Mesothelial cell of epicardium (in vitro differentiated cells): ENCODE results near the gene FBXO21. TPM values are rescaled to one million over a fixed set of nuclear protein-coding genes. Genes with fewer than 3 reads are reported as not detected.

Source experiments
- DNase-seq, 2 experiments: peaks; one replicate each; pipeline ENCODE4 v3.0.0; 2021; ENCODE audit warnings: low spot score in 2 of 2; ENCODE audit not compliant: unreplicated experiment in 2 of 2
- H3K27ac Mint-ChIP-seq: 2 replicates; pipeline ENCODE4 v1.8.0; 2021; ENCODE audit warnings: mixed read lengths
- H3K27me3 Mint-ChIP-seq: 2 replicates; pipeline ENCODE4 v1.8.0; 2021; ENCODE audit warnings: low read depth, mixed read lengths
- H3K36me3 Mint-ChIP-seq: 2 replicates; pipeline ENCODE4 v1.8.0; 2021; ENCODE audit warnings: mixed read lengths
- H3K4me1 Mint-ChIP-seq: 2 replicates; pipeline ENCODE4 v1.8.0; 2021; ENCODE audit warnings: mixed read lengths
- H3K4me3 Mint-ChIP-seq: 2 replicates; pipeline ENCODE4 v1.8.0; 2021; ENCODE audit warnings: mild to moderate bottlenecking, moderate library complexity, mixed read lengths
- H3K9me3 Mint-ChIP-seq: 2 replicates; pipeline ENCODE4 v1.8.0; 2021; ENCODE audit warnings: mixed read lengths
- CTCF ChIP-seq: fragments of 200-600 bp; sonication (generic); IDR thresholded peaks from one replicate; pipeline ENCODE4 v1.5.0; 2021; ENCODE audit warnings: antibody characterized with exemption; ENCODE audit not compliant: unreplicated experiment
- total RNA-seq: library from RNA; stranded (reverse); gene quantifications from 3 replicates; pipeline ENCODE4 v1.2.1, GENCODE V29; 2021

Gene FBXO21
- total RNA-seq, 1 donor from 2014 or later = 57.5 TPM

DNA sequence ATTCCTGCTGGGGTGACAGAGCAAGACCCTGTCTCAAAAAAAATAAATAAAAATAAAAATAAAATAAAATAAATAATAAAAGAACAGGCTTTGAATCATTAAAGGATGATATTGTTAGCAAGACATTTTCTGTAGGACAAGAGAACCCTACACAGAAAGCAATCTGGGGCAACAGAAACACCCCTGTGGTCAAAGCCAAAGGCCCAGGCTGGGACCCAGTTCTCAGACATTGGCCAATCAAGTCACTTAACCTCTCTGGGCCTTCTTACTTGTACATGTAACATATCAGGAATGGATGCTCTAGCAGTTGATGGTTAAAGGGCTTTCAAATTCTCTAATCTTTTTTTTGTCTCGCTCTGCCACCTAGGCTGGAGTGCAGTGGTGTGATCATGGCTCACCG lies 55.5 kb downstream of the FBXO21 start:
- no peaks in the 10 kb centered on the region for H3K4me1 Mint-ChIP-seq
- H3K27me3 Mint-ChIP-seq = no peaks in the 10 kb centered on the region
- H3K4me3 Mint-ChIP-seq = no peak overlapping the region
- DNase-seq = no peak
- no peak overlapping the region for H3K27ac Mint-ChIP-seq
- TF ChIP-seq CTCF = no peak
- no peaks in the 10 kb centered on the region for H3K9me3 Mint-ChIP-seq
- H3K36me3 Mint-ChIP-seq = no peaks in the 10 kb centered on the region

GRCh38 chr12:117134059-117134458 lies 56.2 kb downstream of the FBXO21 start:
- Mint-ChIP-seq H3K36me3 (no peaks in the 10 kb centered on the region), H3K4me1 (no peaks in the 10 kb centered on the region), H3K4me3 (no peak overlapping the region), H3K27ac (no peak overlapping the region), H3K9me3 (no peaks in the 10 kb centered on the region), H3K27me3 (no peaks in the 10 kb centered on the region)
- no peak for DNase-seq
- TF ChIP-seq CTCF = no peak

DNA sequence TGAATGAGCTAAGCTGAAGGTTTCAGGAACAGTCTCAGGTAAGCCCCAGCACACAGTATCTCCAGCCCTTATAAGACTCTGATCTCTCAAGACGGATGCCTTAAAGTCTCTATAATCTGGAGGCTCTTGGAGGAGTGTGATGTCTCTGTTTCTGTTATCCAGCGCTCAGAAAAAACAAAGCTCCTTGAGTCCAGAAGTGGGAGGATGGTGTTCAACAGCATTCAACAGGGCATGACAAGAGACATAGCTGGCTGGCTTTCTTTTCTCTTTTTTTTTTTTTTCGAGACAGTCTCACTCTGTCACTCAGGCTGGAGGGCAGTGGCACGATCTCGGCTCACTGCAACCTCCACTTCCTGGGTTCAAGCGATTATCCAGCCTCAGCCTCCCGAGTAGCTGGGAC lies 59.5 kb downstream of the FBXO21 start:
- TF ChIP-seq CTCF = no peak
- Mint-ChIP-seq H3K27ac (no peak overlapping the region), H3K27me3 (no peaks in the 10 kb centered on the region), H3K4me1 (peaks cover 2% of the 10 kb centered on the region), H3K9me3 (peaks cover 9% of the 10 kb centered on the region), H3K4me3 (no peak overlapping the region), H3K36me3 (no peaks in the 10 kb centered on the region)
- no peak for DNase-seq

DNA sequence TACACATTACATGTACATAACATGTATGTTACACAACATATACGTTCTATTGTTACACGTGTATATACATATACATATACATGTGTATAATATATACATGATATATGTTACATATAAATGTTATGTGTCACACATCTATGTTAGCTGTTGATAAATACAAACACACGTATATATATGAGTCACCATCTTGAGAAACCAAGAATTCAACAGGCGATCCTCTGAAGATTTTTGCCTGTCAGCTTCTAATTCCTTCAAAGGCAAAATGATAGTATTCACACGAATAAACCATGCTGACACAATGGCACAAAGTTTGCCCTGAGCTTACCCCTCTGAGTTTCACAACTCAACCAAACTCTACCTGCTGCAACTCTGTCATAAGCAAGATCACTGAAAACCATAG lies 60.9 kb downstream of the FBXO21 start:
- DNase-seq = no peak
- Mint-ChIP-seq H3K4me1 (peaks cover 14% of the 10 kb centered on the region), H3K27ac (no peak overlapping the region), H3K4me3 (no peak overlapping the region), H3K27me3 (no peaks in the 10 kb centered on the region), H3K9me3 (peaks cover 9% of the 10 kb centered on the region), H3K36me3 (no peaks in the 10 kb centered on the region)
- TF ChIP-seq CTCF = no peak

DNA sequence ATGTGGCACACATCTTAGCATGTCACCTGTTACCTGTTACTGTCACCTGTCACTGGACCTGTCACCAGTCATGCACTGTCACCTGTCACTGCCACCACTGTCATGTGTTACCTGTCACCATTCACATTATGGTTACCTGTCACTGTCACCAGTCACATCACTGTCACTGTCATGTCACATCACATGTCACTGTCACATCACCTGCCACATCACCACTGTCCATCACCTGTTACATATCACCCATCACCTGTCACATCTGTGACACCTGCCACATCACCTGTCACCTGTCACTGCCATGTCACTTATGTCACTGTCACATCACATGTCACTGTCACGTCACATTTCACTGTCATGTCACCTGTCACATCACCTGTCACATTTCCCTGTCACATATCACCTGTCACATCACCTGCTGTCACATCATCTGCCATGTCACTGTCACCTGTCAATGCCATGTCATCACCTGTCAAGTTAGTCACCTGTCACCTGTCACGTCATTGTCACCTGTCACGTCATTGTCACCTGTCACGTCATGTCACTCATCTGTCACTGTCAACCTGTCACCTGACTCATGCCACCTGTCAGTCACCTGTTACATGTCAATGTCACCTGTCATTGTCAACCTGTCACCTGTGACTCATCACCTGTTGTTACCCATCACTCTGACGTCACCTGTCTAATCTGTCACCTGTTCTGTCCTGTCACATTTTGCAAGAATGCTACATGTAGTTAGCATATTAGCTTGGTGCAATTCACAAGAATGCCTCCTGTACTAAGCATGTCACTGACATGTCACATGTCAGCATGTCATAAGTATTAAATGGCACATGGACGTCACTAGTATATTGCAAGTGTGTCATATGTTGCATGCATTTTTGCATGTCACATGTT lies 62.1 kb downstream of the FBXO21 start:
- H3K4me1 Mint-ChIP-seq = peaks cover 14% of the 10 kb centered on the region
- H3K27me3 Mint-ChIP-seq = no peaks in the 10 kb centered on the region
- DNase-seq = no peak
- no peak overlapping the region for H3K4me3 Mint-ChIP-seq
- peaks cover 9% of the 10 kb centered on the region for H3K9me3 Mint-ChIP-seq
- TF ChIP-seq CTCF = no peak
- no peaks in the 10 kb centered on the region for H3K36me3 Mint-ChIP-seq
- H3K27ac Mint-ChIP-seq = peak overlapping the region; percentile 30

DNA sequence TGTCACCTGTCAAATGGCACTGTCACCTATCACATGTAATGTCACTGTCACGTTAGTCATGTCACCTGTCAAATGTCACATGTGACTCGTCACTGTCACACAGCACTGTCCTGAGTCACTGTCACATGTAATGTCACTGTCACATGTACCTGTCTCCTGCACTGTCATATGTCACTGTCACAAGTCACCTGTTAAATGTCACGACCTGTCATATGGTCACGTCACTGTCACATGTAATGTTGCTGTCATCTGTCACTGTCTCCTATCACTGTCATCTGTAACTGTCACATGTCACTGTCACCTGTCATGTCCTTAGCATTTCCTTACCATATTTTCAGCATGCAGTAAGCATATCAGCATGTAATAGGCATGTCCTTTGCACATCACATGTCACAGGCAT lies 63.9 kb downstream of the FBXO21 start:
- H3K36me3 Mint-ChIP-seq = no peaks in the 10 kb centered on the region
- no peaks in the 10 kb centered on the region for H3K27me3 Mint-ChIP-seq
- H3K4me3 Mint-ChIP-seq = no peak overlapping the region
- H3K4me1 Mint-ChIP-seq = peaks cover 14% of the 10 kb centered on the region
- TF ChIP-seq CTCF = no peak
- no peak overlapping the region for H3K27ac Mint-ChIP-seq
- peaks cover 9% of the 10 kb centered on the region for H3K9me3 Mint-ChIP-seq
- no peak for DNase-seq
